Myocyte (in vitro differentiated cells): ENCODE measurements around the gene GALNT15. TPM values are rescaled to one million over a fixed set of nuclear protein-coding genes. Genes with fewer than 3 reads are reported as not detected.

ENCODE experiments used
- DNase-seq: peaks from one replicate; pipeline ENCODE4 v3.0.0-alpha.2; 2012; ENCODE audit warnings: low read depth
- polyA plus RNA-seq: library from polyadenylated mRNA; unstranded; fragments of >200 nt; gene quantifications from one replicate; pipeline ENCODE4 v1.2.1, GENCODE V29; 2012; ENCODE audit warnings: missing spikeins
- total RNA-seq: library from RNA; depleted of rRNA; stranded (reverse); fragments of >200 nt; gene quantifications from 2 replicates; pipeline ENCODE4 v1.2.3, GENCODE V29; 2014

GALNT15 gene, protein sequence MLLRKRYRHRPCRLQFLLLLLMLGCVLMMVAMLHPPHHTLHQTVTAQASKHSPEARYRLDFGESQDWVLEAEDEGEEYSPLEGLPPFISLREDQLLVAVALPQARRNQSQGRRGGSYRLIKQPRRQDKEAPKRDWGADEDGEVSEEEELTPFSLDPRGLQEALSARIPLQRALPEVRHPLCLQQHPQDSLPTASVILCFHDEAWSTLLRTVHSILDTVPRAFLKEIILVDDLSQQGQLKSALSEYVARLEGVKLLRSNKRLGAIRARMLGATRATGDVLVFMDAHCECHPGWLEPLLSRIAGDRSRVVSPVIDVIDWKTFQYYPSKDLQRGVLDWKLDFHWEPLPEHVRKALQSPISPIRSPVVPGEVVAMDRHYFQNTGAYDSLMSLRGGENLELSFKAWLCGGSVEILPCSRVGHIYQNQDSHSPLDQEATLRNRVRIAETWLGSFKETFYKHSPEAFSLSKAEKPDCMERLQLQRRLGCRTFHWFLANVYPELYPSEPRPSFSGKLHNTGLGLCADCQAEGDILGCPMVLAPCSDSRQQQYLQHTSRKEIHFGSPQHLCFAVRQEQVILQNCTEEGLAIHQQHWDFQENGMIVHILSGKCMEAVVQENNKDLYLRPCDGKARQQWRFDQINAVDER
- 0.91 and 1.3 TPM in 2 replicates for total RNA-seq
- polyA plus RNA-seq, result 1.7 TPM

DNA sequence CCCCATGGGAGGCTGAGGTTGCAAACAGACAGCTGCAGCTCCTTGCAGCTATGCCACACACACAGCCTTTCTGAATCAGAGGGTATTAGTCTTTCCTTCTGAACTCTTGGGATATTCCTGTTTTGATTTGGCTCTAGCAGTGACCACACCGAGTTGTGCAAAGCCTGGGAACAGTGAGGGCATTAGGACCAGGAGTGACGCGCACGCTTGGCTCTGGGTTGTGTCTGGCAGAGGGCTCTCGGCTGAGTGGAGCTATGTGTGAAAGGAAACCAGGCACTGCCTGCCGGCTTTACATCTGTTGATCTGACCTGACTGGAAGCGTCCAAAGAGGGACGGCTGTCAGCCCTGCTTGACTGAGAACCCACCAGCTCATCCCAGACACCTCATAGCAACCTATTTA lies at the start of gene GALNT15:
Gene GALNT15 (plus strand): TSS at position 292 of the 400 bp plus-strand sequence. CDS start 472 bp downstream, outside the sequence.
- DNase-seq, result peak; percentile 96

GRCh38 chr3:16126634-16127033 lies 47.8 kb upstream of the GALNT15 start:
- DNase-seq, result no peak

DNA sequence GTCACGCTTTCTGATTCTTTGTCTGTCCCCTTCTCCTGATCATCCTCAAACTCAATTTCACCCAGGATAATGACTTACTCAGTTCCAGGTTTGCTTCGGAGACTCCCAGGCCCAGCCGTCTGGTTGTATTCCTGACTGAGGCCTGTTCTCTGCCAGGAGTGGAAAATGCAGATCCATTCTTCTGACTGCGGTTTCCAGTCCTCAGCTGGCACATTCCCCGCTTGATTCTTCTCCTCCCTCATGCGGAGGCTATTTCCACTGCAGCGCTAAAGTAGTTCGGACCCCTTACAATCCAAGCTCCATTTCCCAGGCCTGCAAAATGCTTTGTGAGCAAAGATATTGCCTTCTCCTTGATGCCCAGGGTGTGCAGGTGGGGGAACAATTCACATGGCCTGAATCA lies 47.2 kb upstream of the GALNT15 start:
- no peak for DNase-seq

- peak; percentile 87 for DNase-seq
Measured at GRCh38 chr3:16130066-16130465, 44.4 kb upstream of the GALNT15 start.

GRCh38 chr3:16132190-16132589 lies 42.3 kb upstream of the GALNT15 start:
- no peak for DNase-seq

GRCh38 chr3:16132928-16133327 lies 41.6 kb upstream of the GALNT15 start:
- peak; percentile 51 for DNase-seq

GRCh38 chr3:16134173-16134928 lies 40.1 kb upstream of the GALNT15 start:
- DNase-seq, result peak; percentile 59

- peak; percentile 83 for DNase-seq
Measured at GRCh38 chr3:16136055-16136454, 38.4 kb upstream of the GALNT15 start.

DNA sequence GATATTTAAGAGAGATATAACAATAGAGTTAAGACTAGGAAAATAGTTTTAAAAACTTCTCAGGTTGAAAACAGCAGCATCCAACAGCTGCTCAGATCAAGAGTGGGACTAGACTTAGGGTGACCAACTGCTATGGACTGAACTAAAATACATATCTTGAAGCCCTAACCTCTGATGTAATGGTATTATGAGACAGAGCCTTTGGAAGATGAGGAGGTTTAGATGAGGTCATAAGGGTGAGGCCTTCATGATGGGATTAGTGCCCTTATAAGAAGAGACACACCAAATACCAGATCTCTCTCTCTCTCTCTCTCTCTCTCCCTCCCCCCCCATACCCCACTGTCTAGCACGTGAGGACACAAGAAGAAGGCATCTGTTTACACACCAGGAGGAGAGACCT lies 37.4 kb upstream of the GALNT15 start:
- peak; percentile 43 for DNase-seq

DNA sequence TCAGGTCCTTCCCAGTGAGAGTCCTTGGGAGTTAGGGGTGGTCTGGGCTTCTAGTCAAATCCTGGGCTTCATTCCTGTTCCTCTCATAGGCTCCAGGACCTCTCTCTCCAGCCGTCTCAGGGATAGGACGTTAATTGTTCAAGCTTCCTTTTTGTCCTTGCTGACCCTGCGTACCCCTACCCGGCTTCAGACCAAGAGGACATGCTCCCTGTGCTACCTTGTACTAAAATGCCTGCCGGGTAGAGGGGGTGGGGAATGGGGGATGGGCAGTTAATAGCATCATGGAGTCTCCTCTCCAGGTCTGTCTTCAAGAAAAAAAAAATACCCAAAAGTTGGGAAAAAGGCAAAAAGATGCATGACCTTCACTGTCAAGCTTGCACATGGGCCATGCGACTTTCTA lies 36.5 kb upstream of the GALNT15 start:
- DNase-seq, result no peak

GRCh38 chr3:16140116-16140893 lies 34.2 kb upstream of the GALNT15 start:
- DNase-seq, result peak; percentile 43

DNA sequence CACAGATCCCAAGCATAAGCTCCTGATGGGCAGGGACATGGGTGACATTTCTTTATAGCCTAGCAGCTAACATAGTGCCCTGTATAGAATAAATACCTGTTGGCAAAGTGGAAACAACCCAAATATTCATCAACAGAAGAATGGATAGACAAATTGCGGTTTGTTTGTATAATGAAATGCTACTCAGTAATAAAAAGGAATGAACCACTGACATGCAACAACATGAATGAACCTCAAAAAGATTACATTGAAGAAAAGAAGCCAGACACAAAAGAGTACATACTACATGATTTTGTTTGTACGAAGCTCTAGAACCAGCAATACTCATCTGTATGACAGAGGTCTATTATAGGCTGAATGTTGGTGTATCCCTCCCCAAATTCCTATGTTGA lies 33.6 kb upstream of the GALNT15 start:
- no peak for DNase-seq

GRCh38 chr3:16142350-16143025 lies 32.0 kb upstream of the GALNT15 start:
- peak; percentile 83 for DNase-seq

- no peak for DNase-seq
Measured at GRCh38 chr3:16143861-16144447, 30.5 kb upstream of the GALNT15 start.

DNA sequence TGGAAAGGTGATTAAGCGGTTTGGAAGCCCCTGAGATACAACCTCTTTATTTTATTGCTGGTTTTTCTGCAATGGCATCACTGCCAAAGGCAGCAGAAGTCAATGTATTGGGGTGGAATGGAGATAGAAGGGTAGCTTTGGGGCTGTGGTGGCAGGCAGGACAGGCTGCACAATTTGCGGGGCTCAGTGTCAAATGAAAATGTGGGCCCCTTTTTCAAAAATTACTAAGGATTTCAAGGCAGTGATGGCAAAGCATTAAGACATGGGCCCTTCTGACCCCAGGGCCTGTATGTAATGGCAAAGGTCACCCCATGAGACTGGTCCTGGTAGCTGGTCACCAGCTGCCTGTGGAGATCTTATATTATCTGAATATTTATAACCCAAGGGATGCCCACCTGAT lies 29.3 kb upstream of the GALNT15 start:
- DNase-seq, result no peak

- DNase-seq, result no peak
Measured at GRCh38 chr3:16146015-16146730, 28.3 kb upstream of the GALNT15 start.

DNA sequence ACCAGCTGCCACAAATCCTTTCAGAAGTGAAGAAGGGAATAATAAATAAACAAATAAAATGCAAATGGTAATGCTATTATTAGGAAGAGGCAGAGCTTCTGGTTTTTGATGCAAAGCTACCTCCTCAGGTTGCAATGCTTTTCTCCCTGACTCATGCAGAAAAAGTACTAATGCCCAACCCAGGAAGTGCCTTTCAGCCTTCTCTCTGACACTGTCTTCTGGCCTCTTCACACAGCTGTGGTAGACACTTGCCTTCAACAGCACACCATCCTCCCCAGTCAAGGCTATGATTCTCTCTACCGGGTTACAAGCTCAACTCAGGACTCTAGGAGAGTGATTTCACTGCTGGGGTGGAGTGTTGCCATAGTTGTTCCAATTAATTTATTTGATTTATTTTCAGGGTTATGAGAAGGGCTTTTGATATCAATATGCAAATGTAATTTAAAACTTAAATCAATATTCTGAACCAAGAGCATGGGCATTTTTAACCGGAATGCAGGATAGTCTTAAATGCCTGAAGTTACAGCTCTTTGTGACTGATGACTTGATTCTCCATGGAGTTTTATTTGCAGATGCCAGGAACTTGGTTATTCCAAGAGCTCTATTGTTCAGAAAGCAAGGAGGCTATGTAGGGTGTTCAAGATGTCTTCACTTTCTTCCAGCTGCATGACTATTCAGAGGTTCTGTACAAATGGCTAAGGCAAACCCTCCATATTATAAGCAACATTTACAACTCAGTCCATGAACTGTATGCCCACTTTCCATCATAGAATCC lies 27.1 kb upstream of the GALNT15 start:
- DNase-seq, result peak; percentile 59

DNA sequence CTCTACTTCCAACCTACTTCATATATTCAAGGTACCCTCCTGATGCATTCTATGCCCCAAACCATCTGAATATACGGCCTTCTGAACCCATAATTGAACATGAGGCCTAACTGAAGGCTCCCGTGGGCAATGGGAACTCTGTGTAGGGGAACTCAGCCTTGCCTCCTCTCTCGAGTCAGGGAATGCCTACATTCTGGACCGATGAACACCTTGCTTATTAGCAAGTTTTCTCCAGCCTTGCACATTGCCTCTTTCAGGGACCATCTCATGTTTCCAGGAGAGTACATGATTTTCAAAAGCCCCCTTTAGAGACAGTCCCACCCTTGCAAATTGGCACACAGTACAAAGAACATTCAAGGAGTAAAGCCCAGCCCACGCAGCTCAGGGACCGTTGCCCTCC lies 26.3 kb upstream of the GALNT15 start:
- DNase-seq, result no peak

- DNase-seq, result peak; percentile 76
Measured at GRCh38 chr3:16148783-16149182, 25.7 kb upstream of the GALNT15 start.
